Activated naive CD4-positive, alpha-beta T cell treated with anti-CD3 and anti-CD28 coated beads, Interleukin-2, amount 50 U/mL, for 24 hours (primary cell): ENCODE data around the gene MEGF11.

ENCODE experiments used
- H3K27ac Mint-ChIP-seq: one replicate; pipeline ENCODE4 v1.8.0; 2021; ENCODE audit warnings: mild to moderate bottlenecking, mixed read lengths
- H3K27me3 Mint-ChIP-seq: one replicate; pipeline ENCODE4 v1.8.0; 2021; ENCODE audit warnings: mixed read lengths
- H3K36me3 Mint-ChIP-seq: one replicate; pipeline ENCODE4 v1.8.0; 2021; ENCODE audit warnings: mixed read lengths
- H3K4me1 Mint-ChIP-seq: one replicate; pipeline ENCODE4 v1.8.0; 2021; ENCODE audit warnings: mixed read lengths
- H3K4me3 Mint-ChIP-seq: one replicate; pipeline ENCODE4 v1.8.0; 2021; ENCODE audit warnings: mild to moderate bottlenecking, mixed read lengths
- H3K9me3 Mint-ChIP-seq: one replicate; pipeline ENCODE4 v1.8.0; 2021; ENCODE audit warnings: mixed read lengths

MEGF11 gene

GRCh38 chr15:65935391-65935790 lies 318.2 kb downstream of the MEGF11 start:
- Mint-ChIP-seq H3K9me3 (no peaks in the 10 kb centered on the region), H3K27ac (no peak overlapping the region), H3K4me3 (no peak overlapping the region)

DNA sequence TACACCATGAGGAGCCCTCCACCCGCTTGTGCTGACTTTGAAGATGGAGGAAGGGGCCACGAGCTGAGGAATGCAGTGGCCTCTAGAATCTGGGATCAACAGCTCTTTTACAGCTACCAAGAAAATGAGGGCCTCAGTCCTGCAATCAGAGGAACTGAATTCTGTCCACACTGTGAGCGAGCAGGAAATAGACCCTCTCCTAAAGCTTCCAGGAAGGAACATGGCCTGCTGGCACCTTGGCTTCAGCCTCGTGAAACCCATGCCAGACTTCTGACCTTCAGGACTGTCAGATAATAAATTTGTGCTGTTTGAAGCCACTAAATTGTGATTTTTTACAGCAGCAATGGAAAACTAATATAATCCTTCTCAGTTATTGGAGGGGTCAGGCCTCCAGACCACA lies 322.3 kb downstream of the MEGF11 start:
- no peaks in the 10 kb centered on the region for H3K4me1 Mint-ChIP-seq
- H3K27me3 Mint-ChIP-seq, result no peaks in the 10 kb centered on the region
- H3K9me3 Mint-ChIP-seq, result no peaks in the 10 kb centered on the region
- H3K4me3 Mint-ChIP-seq, result no peak overlapping the region
- H3K36me3 Mint-ChIP-seq, result no peaks in the 10 kb centered on the region
- H3K27ac Mint-ChIP-seq, result no peak overlapping the region

More at GRCh38 chr15:65935391-65935790, 318.2 kb downstream of the MEGF11 start:
- Mint-ChIP-seq H3K4me1 (no peaks in the 10 kb centered on the region), H3K36me3 (no peaks in the 10 kb centered on the region), H3K27me3 (no peaks in the 10 kb centered on the region)

- no peaks in the 10 kb centered on the region for H3K27me3 Mint-ChIP-seq
- no peaks in the 10 kb centered on the region for H3K4me1 Mint-ChIP-seq
- no peaks in the 10 kb centered on the region for H3K9me3 Mint-ChIP-seq
- no peak overlapping the region for H3K4me3 Mint-ChIP-seq
- H3K36me3 Mint-ChIP-seq, result no peaks in the 10 kb centered on the region
- H3K27ac Mint-ChIP-seq, result no peak overlapping the region
These were observed 323.4 kb downstream of the MEGF11 start for GRCh38 chr15:65930134-65930533.

GRCh38 chr15:65929573-65929972 lies 324.0 kb downstream of the MEGF11 start:
- H3K4me3 Mint-ChIP-seq, result no peak overlapping the region
- H3K36me3 Mint-ChIP-seq, result no peaks in the 10 kb centered on the region
- no peaks in the 10 kb centered on the region for H3K4me1 Mint-ChIP-seq
- no peaks in the 10 kb centered on the region for H3K9me3 Mint-ChIP-seq
- H3K27ac Mint-ChIP-seq, result no peak overlapping the region
- H3K27me3 Mint-ChIP-seq, result no peaks in the 10 kb centered on the region

DNA sequence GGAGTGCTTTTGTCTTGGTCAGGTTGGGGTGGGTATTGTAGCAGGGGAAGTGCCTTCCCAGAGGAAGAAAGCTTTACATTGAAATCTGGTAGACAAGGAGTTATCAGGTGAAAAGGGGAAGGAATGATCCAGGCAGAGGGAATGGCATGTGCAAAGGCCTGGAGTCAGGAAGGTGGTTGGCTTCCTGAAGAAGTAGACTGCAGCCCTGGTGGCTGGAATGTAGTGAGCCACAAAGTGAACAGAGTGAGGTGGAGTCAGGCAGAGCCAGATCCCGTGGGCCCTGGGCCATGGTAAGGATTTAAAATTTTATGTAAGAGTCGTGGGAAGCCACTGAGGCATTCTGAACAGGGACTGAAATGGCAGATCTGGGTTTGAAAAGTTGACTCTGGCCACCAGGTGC lies 326.0 kb downstream of the MEGF11 start:
- no peaks in the 10 kb centered on the region for H3K9me3 Mint-ChIP-seq
- H3K4me3 Mint-ChIP-seq, result no peak overlapping the region
- no peaks in the 10 kb centered on the region for H3K27me3 Mint-ChIP-seq
- H3K4me1 Mint-ChIP-seq, result no peaks in the 10 kb centered on the region
- H3K27ac Mint-ChIP-seq, result no peak overlapping the region
- no peaks in the 10 kb centered on the region for H3K36me3 Mint-ChIP-seq

GRCh38 chr15:65926899-65927298 lies 326.7 kb downstream of the MEGF11 start:
- Mint-ChIP-seq H3K27me3 (no peaks in the 10 kb centered on the region), H3K27ac (no peak overlapping the region), H3K4me3 (no peak overlapping the region), H3K36me3 (no peaks in the 10 kb centered on the region), H3K4me1 (no peaks in the 10 kb centered on the region), H3K9me3 (no peaks in the 10 kb centered on the region)

DNA sequence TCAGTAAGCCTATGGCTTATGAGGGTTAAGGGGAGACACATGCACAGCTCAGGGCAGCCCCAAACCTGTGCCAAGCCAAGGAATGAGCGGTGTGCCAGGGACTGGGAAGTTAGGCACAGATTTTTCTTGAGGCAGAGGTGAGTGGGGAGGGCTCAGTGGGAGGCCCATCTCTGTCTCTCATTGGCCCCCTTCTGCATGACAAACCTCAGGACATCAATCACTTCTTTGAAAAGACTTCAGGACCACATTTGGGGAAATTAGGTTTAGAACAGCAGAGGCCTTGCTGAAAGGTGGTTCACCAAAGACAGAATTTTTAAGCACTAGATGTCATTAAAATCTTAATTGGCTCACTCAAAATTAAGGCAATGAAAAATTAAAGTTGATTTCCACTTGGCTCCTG lies 327.1 kb downstream of the MEGF11 start:
- Mint-ChIP-seq H3K27me3 (no peaks in the 10 kb centered on the region), H3K27ac (no peak overlapping the region), H3K36me3 (no peaks in the 10 kb centered on the region), H3K4me1 (no peaks in the 10 kb centered on the region), H3K9me3 (no peaks in the 10 kb centered on the region), H3K4me3 (no peak overlapping the region)

DNA sequence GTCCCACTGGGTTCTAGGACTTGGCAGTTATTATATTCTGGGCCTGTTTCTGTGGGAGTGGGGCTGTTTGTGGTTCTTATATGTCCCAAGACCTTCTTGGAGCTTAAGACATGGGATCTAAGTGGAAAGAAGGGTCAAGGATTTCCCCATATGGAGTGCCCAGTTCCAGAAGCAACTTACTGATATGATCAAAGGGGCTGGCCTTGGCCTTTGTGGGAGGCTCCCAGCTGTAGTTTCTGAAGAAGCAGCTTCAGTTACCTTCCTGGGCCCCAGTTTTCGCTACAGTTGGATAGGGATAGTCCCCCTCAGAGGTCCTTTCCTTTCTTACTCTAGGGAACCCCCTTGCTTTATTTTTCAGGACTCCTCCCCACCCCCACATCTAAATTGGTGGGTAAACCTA lies 328.2 kb downstream of the MEGF11 start:
- H3K27me3 Mint-ChIP-seq, result no peaks in the 10 kb centered on the region
- no peaks in the 10 kb centered on the region for H3K4me1 Mint-ChIP-seq
- H3K36me3 Mint-ChIP-seq, result no peaks in the 10 kb centered on the region
- no peak overlapping the region for H3K27ac Mint-ChIP-seq
- no peaks in the 10 kb centered on the region for H3K9me3 Mint-ChIP-seq
- no peak overlapping the region for H3K4me3 Mint-ChIP-seq

DNA sequence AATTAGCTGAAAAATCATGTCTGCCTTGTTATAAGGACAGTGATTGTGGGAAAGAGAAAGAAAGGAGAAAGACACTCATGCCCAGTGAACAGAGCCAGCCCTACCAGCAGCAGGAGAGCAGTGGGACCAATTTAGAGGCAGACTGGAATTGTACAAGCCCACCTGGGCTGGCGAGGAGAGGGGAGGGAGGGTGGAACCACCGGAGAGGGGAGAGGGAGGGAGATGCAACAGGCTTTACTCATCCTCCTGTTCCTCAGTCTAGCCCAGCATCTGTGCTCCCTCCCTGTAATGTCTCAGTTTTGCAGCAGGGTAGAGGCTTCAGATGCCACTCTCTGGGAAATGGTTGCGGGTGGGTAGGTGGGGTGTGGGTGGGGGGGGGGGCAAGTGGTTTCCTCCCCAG lies 329.5 kb downstream of the MEGF11 start:
- Mint-ChIP-seq H3K27ac (no peak overlapping the region), H3K36me3 (no peaks in the 10 kb centered on the region), H3K9me3 (no peaks in the 10 kb centered on the region), H3K4me3 (no peak overlapping the region), H3K4me1 (no peaks in the 10 kb centered on the region), H3K27me3 (no peaks in the 10 kb centered on the region)

- H3K9me3 Mint-ChIP-seq, result no peaks in the 10 kb centered on the region
- no peaks in the 10 kb centered on the region for H3K27me3 Mint-ChIP-seq
- no peaks in the 10 kb centered on the region for H3K36me3 Mint-ChIP-seq
- H3K27ac Mint-ChIP-seq, result no peak overlapping the region
- no peak overlapping the region for H3K4me3 Mint-ChIP-seq
- no peaks in the 10 kb centered on the region for H3K4me1 Mint-ChIP-seq
These were observed 330.3 kb downstream of the MEGF11 start for GRCh38 chr15:65923264-65923663.

DNA sequence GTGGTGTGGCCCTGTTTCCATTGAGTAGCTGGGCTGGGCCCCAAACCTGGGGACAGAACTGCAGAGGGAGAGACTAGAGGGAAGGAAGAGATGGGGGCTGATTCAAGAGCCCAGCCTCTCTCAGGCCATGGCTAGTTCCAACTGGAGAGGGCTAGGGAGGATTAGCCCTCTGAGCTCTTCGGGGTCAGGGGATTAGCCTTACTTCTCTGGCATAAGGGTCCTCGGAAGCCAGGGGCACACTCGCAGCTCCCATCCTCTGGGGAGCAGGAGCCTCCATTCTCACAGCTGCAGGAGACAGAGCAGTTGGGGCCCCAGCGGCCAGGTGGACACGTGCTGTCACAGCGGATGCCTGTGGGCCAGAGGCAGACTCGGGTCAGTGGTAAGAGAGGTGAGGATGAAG lies 330.9 kb downstream of the MEGF11 start:
- Mint-ChIP-seq H3K27me3 (no peaks in the 10 kb centered on the region), H3K4me3 (no peak overlapping the region), H3K4me1 (no peaks in the 10 kb centered on the region), H3K27ac (no peak overlapping the region), H3K9me3 (no peaks in the 10 kb centered on the region), H3K36me3 (no peaks in the 10 kb centered on the region)

DNA sequence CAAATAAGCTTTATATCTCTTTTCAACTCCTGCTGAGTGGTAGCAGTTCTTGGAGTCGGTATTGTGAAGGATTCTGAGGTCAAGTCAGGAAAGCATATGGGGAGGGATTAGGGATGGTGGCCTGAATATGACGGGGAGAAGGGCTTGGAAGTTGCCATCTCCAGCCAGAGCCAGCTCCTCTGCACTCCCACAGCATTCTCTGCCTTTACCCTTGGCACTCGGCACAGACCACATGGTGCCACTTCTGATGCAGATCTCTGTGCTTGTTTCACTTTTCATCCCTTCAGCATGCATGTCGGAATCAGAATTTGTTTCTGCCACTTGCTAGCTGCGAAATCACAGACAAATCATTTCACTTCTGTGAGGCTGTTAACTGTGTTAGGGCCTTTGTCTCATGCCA lies 331.8 kb downstream of the MEGF11 start:
- H3K36me3 Mint-ChIP-seq, result no peaks in the 10 kb centered on the region
- no peaks in the 10 kb centered on the region for H3K9me3 Mint-ChIP-seq
- peaks cover 8% of the 10 kb centered on the region for H3K4me1 Mint-ChIP-seq
- H3K27me3 Mint-ChIP-seq, result no peaks in the 10 kb centered on the region
- H3K4me3 Mint-ChIP-seq, result no peak overlapping the region
- no peak overlapping the region for H3K27ac Mint-ChIP-seq

DNA sequence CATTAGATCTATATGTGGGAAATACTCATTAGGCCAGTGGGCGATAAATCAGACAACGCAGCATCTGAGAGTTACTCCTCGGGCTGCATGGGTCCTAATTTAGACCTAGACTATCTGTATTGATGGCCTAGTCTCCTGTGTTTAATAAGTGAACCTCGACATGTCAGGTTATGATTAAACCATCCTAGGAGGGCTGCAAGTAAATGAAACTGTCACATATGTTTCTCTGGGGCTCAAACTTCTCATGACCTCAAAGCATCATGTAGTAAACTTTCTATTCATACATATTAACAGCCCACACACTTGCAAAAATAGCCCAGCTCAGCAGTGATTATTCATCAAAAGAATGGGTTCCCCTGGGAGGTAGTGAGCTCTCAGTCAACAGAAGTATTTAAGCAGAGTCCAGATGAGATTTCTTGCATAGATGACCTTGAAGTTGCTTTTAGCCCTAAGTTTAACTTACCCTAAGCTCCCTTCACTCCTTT lies 332.7 kb downstream of the MEGF11 start:
- no peak overlapping the region for H3K27ac Mint-ChIP-seq
- no peaks in the 10 kb centered on the region for H3K9me3 Mint-ChIP-seq
- peaks cover 9% of the 10 kb centered on the region for H3K4me1 Mint-ChIP-seq
- H3K4me3 Mint-ChIP-seq, result no peak overlapping the region
- no peaks in the 10 kb centered on the region for H3K36me3 Mint-ChIP-seq
- H3K27me3 Mint-ChIP-seq, result no peaks in the 10 kb centered on the region

- H3K27me3 Mint-ChIP-seq, result no peaks in the 10 kb centered on the region
- H3K4me1 Mint-ChIP-seq, result peaks cover 9% of the 10 kb centered on the region
- H3K27ac Mint-ChIP-seq, result no peak overlapping the region
- H3K36me3 Mint-ChIP-seq, result no peaks in the 10 kb centered on the region
- H3K4me3 Mint-ChIP-seq, result no peak overlapping the region
- no peaks in the 10 kb centered on the region for H3K9me3 Mint-ChIP-seq
These were observed 333.4 kb downstream of the MEGF11 start for GRCh38 chr15:65920121-65920520.

DNA sequence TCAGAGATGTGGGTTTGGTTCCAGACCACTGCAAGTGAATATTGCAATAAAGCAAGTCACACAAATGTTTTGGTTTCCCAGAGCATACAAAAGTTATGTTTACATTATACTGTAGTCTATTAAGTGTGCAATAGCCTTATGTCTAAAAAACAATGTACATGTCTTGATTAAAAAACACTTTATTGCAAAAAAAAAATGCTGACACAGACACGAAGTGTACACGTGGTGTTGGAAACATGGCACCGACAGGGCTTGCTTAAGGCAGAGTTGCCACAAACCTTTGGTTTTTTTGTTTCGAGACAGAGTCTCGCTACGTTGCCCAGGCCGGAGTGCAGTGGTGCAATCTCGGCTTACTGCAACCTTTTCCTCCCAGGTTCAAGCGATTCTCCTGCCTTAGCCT lies 334.2 kb downstream of the MEGF11 start:
- Mint-ChIP-seq H3K27me3 (no peaks in the 10 kb centered on the region), H3K4me1 (peaks cover 9% of the 10 kb centered on the region)

DNA sequence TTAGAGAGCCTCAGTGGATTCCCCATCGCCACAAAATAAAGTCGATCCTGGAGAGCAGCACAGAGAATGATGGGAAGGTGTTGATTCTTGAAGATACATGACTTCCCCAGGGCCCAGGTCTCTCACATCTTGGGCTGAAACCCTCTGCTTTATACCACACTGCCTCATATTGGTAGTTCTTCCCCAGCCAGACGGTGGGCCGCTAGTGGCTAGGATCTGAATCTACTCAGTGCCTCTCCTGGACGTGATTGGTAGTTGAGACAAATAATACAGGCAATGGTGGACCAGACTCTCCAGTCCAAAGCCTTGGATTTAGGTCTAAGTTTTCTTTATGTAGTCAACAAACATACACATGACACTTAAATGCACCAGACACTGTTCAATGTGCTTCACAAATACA lies 334.6 kb downstream of the MEGF11 start:
- Mint-ChIP-seq H3K4me1 (peaks cover 9% of the 10 kb centered on the region), H3K27me3 (no peaks in the 10 kb centered on the region), H3K27ac (no peak overlapping the region), H3K4me3 (no peak overlapping the region), H3K36me3 (peaks cover 2% of the 10 kb centered on the region), H3K9me3 (no peaks in the 10 kb centered on the region)

More for the DNA sequence above, 334.2 kb downstream of the MEGF11 start:
- Mint-ChIP-seq H3K27ac (no peak overlapping the region), H3K4me3 (no peak overlapping the region), H3K9me3 (no peaks in the 10 kb centered on the region), H3K36me3 (peaks cover 2% of the 10 kb centered on the region)

DNA sequence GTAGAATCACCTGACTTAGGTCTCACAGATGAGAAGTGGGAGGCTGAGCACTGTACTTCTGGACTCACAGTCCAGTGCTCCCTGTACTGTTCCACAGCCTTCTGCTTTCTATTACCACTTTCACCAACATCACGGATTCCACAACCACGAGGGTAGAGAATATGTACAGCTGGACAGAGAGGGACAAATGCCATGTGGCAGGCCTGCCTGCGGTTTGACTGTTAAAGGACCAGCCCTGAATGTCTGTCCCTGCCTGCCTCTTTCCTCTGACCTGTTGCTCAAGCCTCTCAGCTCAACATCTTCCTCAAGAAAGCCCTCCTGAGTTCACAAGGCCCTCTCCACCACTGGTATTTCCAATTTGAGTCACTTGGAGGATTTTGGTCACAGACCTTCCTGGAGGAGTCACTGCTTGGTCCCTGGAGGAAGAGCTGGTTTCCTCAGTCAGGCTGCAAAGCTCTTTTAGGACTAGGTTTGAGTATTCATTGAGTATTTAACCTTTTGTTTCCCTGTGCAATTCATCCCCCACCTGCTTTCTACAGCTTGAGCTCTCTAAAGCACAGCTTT lies 335.1 kb downstream of the MEGF11 start:
- H3K27ac Mint-ChIP-seq, result no peak overlapping the region

More for the DNA sequence above, 335.1 kb downstream of the MEGF11 start:
- Mint-ChIP-seq H3K9me3 (no peaks in the 10 kb centered on the region), H3K4me3 (no peak overlapping the region), H3K36me3 (peaks cover 2% of the 10 kb centered on the region), H3K27me3 (no peaks in the 10 kb centered on the region), H3K4me1 (peaks cover 9% of the 10 kb centered on the region)
